ENCODE measurements around the gene SIVA1. TPM values are rescaled to one million over a fixed set of nuclear protein-coding genes. Genes with fewer than 3 reads are reported as not detected.
"Not testable (repeated sequence)": the region's sequence is repeated elsewhere in the genome, so short reads cannot be mapped to it uniquely, and the experiment has no call there.

SIVA1 gene
- total RNA-seq, 2 donors from 2014 or later, result 82.5 to 87.3 TPM

GRCh38 chr14:104749111-104749649, 3.8 kb upstream of the SIVA1 start:
- no peak overlapping the region for H3K9ac ChIP-seq (ENCODE audit: extremely low read depth, low read length, poor library complexity, severe bottlenecking)

GRCh38 chr14:104750056-104750752, 2.7 kb upstream of the SIVA1 start:
- Mint-ChIP-seq H3K36me3 (ENCODE audit: low read depth) (peaks cover 9% of the 10 kb centered on the region), H3K4me3 (no peak overlapping the region), H3K9me3 (peaks cover 22% of the 10 kb centered on the region), H3K27ac (no peak overlapping the region), H3K27me3 (ENCODE audit: insufficient read depth) (peaks cover 3% of the 10 kb centered on the region), H3K4me1 (peaks cover 8% of the 10 kb centered on the region)
- H3K9me3 ChIP-seq (ENCODE audit: control insufficient read depth, low read length), result peaks cover 7% of the 10 kb centered on the region
- H3K27me3 ChIP-seq (ENCODE audit: control insufficient read depth, insufficient read depth, low read length, poor library complexity, severe bottlenecking), result no peaks in the 10 kb centered on the region
- no peak overlapping the region for H3K27ac ChIP-seq (ENCODE audit: low read depth, low read length)
- WGBS, 2 experiments (ENCODE audit: insufficient coverage in 1 of 2, insufficient read length in 1 of 2), result 92 to 93% methylated on average over 11 to 12 of the region's 12 CpGs
- H3K36me3 ChIP-seq (ENCODE audit: control insufficient read depth, insufficient read depth, low read length), result peaks cover 3% of the 10 kb centered on the region
- no peaks in the 10 kb centered on the region for H3K4me1 ChIP-seq (ENCODE audit: control insufficient read depth, insufficient read depth, low read length)
- H3K9ac ChIP-seq (ENCODE audit: extremely low read depth, low read length, poor library complexity, severe bottlenecking), result no peak overlapping the region
- TF ChIP-seq CTCF (conservative IDR thresholded peaks at IDR 0.05), result no peak
- H3K4me3 ChIP-seq (ENCODE audit: low read length), result no peak overlapping the region
- DNase-seq, result no peak

More at GRCh38 chr14:104749111-104749649, 3.8 kb upstream of the SIVA1 start:
- H3K9me3 ChIP-seq (ENCODE audit: control insufficient read depth, low read length), result peaks cover 7% of the 10 kb centered on the region
- no peak overlapping the region for H3K4me3 Mint-ChIP-seq
- no peaks in the 10 kb centered on the region for H3K27me3 ChIP-seq (ENCODE audit: control insufficient read depth, insufficient read depth, low read length, poor library complexity, severe bottlenecking)
- 63 to 69% methylated on average over 11 of the region's 11 CpGs for WGBS, 2 experiments (ENCODE audit: insufficient coverage in 1 of 2, insufficient read length in 1 of 2)
- H3K36me3 ChIP-seq (ENCODE audit: control insufficient read depth, insufficient read depth, low read length), result no peaks in the 10 kb centered on the region
- H3K4me1 ChIP-seq (ENCODE audit: control insufficient read depth, insufficient read depth, low read length), result no peaks in the 10 kb centered on the region
- peak; percentile 61 for DNase-seq
- peaks cover 7% of the 10 kb centered on the region for H3K36me3 Mint-ChIP-seq (ENCODE audit: low read depth)
- no peak for TF ChIP-seq CTCF (conservative IDR thresholded peaks at IDR 0.05)
- no peak overlapping the region for H3K27ac ChIP-seq (ENCODE audit: low read depth, low read length)
- H3K4me1 Mint-ChIP-seq, result peaks cover 6% of the 10 kb centered on the region
- peaks cover 22% of the 10 kb centered on the region for H3K9me3 Mint-ChIP-seq
- peaks cover 3% of the 10 kb centered on the region for H3K27me3 Mint-ChIP-seq (ENCODE audit: insufficient read depth)
- no peak overlapping the region for H3K4me3 ChIP-seq (ENCODE audit: low read length)
- no peak overlapping the region for H3K27ac Mint-ChIP-seq

- not testable (repeated sequence) for H3K9ac ChIP-seq (ENCODE audit: extremely low read depth, low read length, poor library complexity, severe bottlenecking); H3K27ac ChIP-seq (ENCODE audit: low read depth, low read length); H3K4me1 ChIP-seq (ENCODE audit: control insufficient read depth, insufficient read depth, low read length); DNase-seq; H3K36me3 ChIP-seq (ENCODE audit: control insufficient read depth, insufficient read depth, low read length); H3K27me3 Mint-ChIP-seq (ENCODE audit: insufficient read depth); H3K4me3 ChIP-seq (ENCODE audit: low read length); H3K4me1 Mint-ChIP-seq; H3K27ac Mint-ChIP-seq; H3K4me3 Mint-ChIP-seq; H3K27me3 ChIP-seq (ENCODE audit: control insufficient read depth, insufficient read depth, low read length, poor library complexity, severe bottlenecking); H3K9me3 ChIP-seq (ENCODE audit: control insufficient read depth, low read length)
- peaks cover 12% of the 10 kb centered on the region for H3K36me3 Mint-ChIP-seq (ENCODE audit: low read depth)
- peaks cover 22% of the 10 kb centered on the region for H3K9me3 Mint-ChIP-seq
- WGBS, 2 experiments (ENCODE audit: insufficient coverage in 1 of 2, insufficient read length in 1 of 2), result 93 to 100% methylated on average over 4 to 5 of the region's 5 CpGs
Measured at GRCh38 chr14:104750753-104751057, 2.2 kb upstream of the SIVA1 start.

Measured in endodermal cell (in vitro differentiated cells).